NCI-H69 (cell line): ENCODE results near the gene MYL9.
A peak's percentile ranks its signal among the peaks of the same experiment; 100 is the strongest.
"Not testable (repeated sequence)": the region's sequence is repeated elsewhere in the genome, so short reads cannot be mapped to it uniquely, and the experiment has no call there.

ENCODE experiments used
- DNase-seq: peaks from one replicate; lab custom pipeline; 2025; lab: John Stamatoyannopoulos, UW

MYL9 gene

DNA sequence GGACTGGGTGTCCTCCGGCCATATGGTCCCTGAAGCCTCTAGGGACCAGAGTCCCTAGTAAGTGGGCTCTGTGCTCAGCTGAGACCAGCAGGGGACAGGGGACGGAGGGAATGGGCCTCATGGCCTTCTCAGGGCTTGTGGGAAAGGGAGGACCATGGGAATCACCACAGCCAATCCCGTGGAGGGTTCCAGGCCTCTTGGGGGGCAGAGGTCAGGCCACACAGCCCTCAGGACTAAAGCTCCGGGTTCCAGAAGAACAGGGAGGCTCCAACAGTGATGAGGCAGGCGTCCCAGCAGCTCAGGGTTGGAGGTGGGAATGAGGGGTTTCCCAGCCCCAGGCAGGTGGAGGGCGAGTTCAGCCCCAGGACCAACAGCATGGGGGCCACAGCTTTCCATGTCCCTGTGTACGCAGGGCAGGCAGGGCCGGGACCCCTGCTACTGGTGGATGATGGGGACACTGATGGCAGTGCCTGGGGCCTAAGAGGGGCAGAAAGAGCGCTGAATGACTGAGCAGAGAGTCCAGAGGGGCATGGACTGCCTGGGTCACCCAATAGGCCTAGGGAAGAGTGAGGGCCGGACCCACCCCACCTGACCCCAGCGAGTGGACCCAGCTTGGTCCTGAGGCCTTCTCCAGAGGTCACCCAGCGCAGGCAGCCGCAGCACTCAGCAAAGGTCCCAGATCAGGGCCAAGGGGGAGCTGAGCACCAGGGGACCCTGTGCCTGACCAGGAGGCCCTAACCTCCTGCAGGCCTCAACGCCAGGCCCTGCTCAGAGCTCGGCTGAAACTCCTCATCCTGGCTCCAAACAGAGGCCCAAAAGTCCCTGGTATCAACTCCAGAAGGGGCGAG is 8.8 kb downstream of the MYL9 start:
- DNase-seq: no peak

DNA sequence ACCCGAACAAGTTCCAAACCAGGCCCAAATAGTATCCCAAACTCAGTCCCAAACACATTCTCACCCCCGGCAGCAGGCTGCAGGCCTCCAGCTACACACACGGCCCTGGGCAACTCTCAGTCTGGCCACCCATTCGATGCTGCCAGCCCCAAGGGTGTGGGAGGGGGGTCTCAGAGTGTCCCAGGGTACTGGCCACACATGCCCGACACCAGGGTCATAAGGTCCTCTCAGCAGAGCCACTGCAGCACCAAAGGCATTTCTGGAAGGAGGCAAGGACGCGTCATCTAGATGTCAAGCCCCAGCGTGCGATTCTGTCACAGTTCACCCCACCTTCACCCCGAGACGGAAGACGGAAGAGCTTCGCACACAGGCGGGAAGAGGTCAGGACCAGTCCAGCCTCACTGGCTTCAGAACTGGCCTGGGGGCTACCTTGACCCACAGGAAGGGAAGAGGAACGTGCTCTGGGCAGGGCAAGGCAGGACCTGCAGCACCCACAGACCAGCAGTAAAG is 9.5 kb downstream of the MYL9 start:
- no peak for DNase-seq

DNA sequence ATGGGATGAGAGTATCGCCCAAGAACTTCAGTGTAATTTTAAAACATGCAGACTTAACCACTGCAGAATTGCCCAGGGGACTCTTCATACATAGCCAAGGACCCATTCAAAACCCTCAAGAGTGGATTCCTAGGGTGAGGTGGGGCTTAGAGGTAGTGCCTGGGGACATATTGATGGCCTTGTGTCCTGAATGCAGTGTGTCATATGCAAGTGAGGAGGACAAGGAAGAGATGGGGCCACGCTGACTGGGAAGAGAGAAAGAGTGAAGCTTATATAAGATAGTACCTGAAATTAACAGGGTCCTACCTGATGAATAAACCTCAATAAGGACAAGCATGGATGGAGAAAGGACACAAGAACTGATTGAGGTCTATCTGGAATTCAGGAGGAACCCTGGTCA is 13.9 kb downstream of the MYL9 start:
- DNase-seq: no peak

DNA sequence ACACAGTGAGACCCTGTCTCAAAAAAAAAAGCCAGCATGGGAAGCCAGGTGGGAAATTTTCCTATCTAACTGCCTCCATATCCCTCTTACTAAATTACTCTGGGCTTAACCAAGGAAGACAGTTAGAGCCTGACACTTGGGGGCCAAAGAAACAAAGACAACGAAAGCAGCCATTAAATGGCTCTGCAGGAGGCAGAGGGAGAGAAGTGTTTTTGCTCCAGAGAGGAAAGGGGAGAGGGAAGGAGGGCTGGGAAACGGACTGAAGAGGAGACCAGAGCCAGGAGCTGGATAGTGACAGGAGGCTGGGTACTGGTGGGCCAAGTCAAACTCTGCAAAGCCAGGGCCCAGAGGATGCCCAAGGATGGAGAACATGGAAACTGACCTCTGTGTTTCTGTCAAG is 21.4 kb downstream of the MYL9 start:
- peak; percentile 27 for DNase-seq

- no peak for DNase-seq
Measured at GRCh38 chr20:36563374-36563773, 22.1 kb downstream of the MYL9 start.

DNA sequence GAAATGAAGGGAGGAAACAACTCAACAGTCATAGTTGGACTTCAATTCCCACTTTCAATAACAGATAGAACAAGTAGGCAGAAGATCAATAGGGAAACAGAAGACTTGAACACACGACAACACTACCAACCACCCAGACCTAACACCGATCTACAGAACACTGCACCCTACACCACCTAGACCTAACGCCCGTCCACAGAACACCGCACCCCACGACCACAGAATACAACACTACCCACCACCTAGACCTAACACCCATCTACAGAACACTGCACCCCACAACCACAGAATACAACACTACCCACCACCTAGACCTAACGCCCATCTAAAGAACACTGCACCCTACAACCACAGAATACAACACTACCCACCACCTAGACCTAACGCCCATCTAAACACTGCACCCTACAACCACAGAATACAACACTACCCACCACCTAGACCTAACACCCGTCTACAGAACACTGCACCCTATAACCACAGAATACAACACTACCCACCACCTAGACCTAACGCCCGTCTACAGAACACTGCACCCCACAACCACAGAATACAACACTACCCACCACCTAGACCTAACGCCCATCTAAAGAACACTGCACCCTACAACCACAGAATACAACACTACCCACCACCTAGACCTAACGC is 22.9 kb downstream of the MYL9 start:
- not testable (repeated sequence) for DNase-seq

- not testable (repeated sequence) for DNase-seq
Measured at GRCh38 chr20:36564726-36565121, 23.4 kb downstream of the MYL9 start.

DNA sequence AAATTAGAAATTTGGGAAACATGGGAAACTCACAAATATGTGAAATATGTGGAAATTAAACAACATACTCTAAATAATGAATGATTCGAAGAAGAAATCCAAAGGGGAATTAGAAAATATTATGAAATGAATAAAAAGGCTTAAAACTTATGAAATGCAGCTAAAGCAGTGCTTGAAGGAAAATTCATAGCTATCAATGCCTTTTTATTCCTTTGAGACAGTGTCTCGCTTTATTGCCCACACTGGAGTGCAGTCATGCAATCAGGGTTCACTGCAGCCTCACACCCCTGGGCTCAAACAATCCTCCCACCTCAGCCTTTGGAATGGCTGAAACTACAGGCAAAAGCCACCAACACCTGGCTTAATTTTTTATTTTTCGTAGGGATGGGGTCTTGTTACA is 24.2 kb downstream of the MYL9 start:
- no peak for DNase-seq

DNA sequence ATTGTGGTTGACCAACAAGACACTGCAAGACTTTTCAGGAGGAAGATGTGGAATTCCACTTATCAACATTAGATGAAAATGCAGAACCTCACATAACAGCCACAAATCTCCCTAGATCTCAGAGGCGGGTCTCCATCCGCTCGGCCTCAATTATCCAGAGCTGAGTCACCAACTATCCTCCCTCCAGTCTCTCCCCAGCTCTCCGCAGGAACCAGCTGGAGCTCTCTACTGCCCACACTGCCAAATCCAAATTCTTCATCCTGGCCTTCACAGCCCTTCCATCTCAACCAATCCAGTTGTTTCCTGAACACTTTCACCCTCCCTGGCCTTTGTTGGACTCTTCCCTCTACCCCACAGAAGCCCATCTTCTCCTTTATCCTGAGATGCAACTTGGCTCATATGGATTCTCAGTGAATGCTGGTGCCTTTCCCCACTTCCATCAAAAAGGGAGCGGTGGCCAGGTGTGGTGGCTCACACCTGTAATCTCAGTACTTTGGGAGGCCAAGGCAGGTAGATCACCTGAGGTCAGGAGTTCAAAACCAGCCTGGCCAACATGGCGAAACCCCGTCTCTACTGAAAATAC is 28.6 kb downstream of the MYL9 start:
- DNase-seq: peak; percentile 10

- no peak for DNase-seq
Measured at GRCh38 chr20:36571564-36572504, 30.5 kb downstream of the MYL9 start.

- DNase-seq: no peak
Measured at GRCh38 chr20:36572701-36573102, 31.4 kb downstream of the MYL9 start.

GRCh38 chr20:36573103-36573797 is 31.9 kb downstream of the MYL9 start, which contains the start of gene TGIF2:
Gene TGIF2, plus strand, starts transcription at chr20:36573597. Its CDS starts 5,178 bp downstream, at chr20:36578775.
- peak; percentile 89 for DNase-seq

GRCh38 chr20:36573798-36574365 is 32.6 kb downstream of the MYL9 start:
- peak; percentile 57 for DNase-seq

- DNase-seq: peak; percentile 57
Measured at GRCh38 chr20:36574366-36575135, 33.2 kb downstream of the MYL9 start.

DNA sequence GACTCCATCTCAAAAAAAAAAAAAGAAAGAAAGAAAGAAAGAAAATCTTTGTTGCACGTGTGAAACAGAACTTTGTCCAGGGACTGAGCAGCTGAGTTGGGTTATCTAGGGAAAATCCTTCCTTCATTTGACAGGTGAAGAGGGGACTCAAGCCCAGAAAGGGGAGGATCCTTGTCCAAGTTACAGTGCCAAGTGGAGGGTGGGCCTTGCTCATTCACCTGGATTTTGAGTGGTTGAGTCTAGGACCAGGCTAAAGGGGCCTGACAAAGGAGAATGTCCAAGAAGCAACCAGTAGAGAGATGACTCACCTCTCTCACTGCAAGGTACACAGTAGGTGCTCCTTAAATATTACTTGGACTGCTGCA is 34.7 kb downstream of the MYL9 start:
- no peak for DNase-seq

- DNase-seq: no peak
Measured at GRCh38 chr20:36578356-36579041, 37.2 kb downstream of the MYL9 start.

DNA sequence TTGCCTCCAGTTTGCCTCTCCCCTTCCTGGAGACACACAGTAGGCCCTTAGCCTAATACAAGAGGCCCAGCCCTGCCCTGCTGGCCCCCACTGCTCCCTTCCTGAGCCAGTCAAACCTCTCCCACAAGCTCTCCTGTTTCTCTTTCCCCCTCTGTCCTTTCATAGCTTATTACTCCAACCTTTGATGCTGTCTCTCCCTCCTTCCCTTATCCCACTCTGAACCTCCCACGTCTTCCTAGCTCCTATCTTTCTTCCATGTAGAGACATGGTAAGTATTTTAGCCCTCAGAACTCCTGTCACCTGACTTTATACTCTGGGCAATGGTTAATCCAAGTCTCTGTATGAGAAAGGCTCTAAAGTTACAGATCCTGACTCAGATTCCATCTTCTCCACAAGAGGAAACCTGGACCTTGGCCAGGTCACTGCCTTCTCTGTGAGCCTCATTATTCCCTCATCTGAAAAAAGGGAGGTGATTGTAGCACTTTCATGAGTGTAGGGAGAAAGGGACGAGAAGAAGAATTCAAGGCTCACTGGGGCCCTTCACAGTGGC is 38.8 kb downstream of the MYL9 start:
- no peak for DNase-seq

- DNase-seq: no peak
Measured at GRCh38 chr20:36582322-36582721, 41.0 kb downstream of the MYL9 start.

GRCh38 chr20:36582821-36583220 is 41.5 kb downstream of the MYL9 start:
- DNase-seq: no peak
